ENCODE measurements around the gene MTA1.

DNA sequence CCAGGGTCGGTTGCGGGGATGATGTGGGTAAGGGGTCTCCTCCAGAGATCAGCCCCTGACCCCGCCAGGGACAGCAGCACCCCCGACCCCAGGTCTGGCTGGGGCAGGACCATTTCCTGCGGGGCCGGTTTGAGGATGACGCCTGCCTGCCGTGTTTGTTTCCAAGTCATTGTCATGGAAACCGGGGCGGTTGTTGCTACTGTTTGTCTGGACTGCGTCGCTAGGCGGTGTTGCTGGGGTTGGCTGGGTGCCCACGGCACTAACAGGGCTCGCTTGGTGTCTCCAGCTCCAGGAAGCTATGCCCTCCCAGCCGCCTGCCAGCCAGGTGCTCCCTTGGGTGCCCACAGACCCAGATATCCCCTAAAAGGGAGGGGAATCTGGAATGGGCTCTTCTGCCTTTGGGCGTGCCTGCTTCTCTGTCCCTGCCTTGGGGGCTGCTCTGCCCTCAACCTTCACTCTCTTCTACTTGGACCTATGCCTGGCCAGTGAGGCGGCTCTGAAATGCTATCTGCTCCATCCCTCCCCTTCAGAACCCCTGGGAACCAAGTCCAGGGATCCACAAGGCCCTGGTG is 62.3 kb downstream of the MTA1 start:
- TF ChIP-seq POLR2AphosphoS5 (IDR thresholded peaks at IDR 0.05; ENCODE audit: low read depth, low read length) (no peak), SIN3A (IDR thresholded peaks at IDR 0.05; ENCODE audit: borderline replicate concordance, insufficient read depth, low read length) (no peak)

Data from PFSK-1 (cell line).